HG03095 (cell line): ENCODE measurements around the gene RBBP5.

Source experiments
- ATAC-seq: cut with Tn5 transposase; IDR thresholded peaks from one replicate; pipeline ENCODE4 v1.9.1; 2021; ENCODE audit warnings: moderate library complexity; ENCODE audit not compliant: unreplicated experiment

Gene RBBP5

DNA sequence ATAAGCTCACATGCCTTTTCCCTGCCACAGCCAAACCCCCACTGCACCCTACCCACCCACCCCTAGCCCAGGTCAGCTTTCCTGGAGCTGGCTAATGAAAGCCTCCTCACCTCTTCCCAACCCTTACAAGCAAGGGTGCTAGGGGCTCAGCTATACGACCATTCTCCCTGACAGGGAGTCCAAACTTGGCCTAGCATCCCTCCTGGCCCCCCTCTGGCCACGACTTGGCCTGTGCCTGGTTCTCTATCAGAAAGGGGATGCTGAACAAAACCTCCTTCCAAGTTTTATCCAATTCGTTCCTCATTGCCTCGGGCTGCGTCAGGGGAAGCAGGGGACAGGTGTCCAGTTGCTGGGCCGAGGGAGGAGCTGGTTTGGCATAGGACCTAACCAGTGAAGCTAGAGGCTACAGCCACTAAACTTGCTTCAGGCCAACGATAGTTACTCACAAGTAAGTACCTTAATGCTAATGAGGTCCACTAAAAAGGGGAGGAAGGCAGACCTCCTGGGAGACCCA, 46.1 kb downstream of the RBBP5 start:
- no peak for ATAC-seq

- ATAC-seq = no peak
These were observed 47.3 kb downstream of the RBBP5 start for GRCh38 chr1:205074513-205074912.

GRCh38 chr1:205074084-205074483, 47.7 kb downstream of the RBBP5 start:
- no peak for ATAC-seq

GRCh38 chr1:205073511-205073910, 48.3 kb downstream of the RBBP5 start:
- no peak for ATAC-seq

- no peak for ATAC-seq
These were observed 48.9 kb downstream of the RBBP5 start for GRCh38 chr1:205072881-205073280.

- no peak for ATAC-seq
These were observed 49.5 kb downstream of the RBBP5 start for GRCh38 chr1:205072286-205072685.

DNA sequence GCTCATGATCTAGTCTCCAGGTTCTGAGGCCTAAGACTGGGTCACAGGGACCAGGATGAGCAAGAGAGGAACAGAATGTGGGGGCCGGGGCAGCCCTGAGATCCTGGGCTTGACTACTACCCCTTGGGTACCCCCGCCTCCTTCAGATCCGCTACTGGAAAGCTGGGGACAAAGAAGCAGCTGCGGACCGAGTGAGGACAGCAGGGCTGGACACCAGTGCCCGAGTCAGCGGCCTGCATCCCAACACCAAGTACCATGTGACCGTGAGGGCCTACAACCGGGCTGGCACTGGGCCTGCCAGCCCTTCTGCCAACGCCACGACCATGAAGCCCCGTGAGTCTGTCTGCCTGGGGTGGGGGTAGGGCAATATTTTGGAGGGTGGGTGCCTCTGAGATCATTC, 50.0 kb downstream of the RBBP5 start:
- ATAC-seq = no peak

DNA sequence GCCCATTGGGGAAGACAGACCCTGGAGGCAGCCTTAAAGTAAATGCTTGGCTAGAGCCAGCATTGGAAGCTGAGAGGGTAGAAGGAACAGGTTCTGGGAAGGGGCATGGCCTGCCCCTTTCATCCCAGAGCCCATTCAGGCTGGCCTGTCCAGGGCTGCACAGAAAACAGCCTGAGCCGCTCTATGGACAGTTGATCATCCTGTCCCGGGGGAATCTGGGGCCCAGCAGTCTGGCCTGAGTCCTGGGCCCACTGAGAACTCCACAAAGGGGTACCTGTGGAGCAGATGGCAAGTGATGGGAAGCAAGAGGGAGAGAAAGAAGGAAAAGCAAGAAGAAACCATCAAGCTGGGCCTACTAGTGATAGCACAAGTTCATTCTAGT, 50.8 kb downstream of the RBBP5 start:
- no peak for ATAC-seq

GRCh38 chr1:205069371-205070125, 52.2 kb downstream of the RBBP5 start:
- ATAC-seq = no peak

GRCh38 chr1:205068457-205069040, 53.2 kb downstream of the RBBP5 start:
- no peak for ATAC-seq

- ATAC-seq = no peak
These were observed 53.8 kb downstream of the RBBP5 start for GRCh38 chr1:205068001-205068400.

DNA sequence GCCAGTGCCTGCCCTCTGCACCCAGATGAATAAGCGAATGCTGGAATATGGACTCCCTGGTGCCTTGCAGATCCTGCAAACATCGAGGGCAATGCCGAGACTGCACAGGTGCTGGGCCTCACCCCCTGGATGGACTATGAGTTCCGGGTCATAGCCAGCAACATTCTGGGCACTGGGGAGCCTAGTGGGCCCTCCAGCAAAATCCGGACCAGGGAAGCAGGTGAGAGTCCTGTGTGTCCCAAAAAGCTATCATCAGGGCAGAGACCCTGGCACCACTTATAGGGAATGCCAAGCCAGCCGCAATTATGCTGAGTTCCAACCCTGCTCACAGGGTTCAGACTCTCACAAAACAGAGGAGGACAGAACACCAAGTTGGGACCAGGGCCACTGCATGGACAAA, 54.7 kb downstream of the RBBP5 start:
- ATAC-seq = no peak

- no peak for ATAC-seq
These were observed 55.5 kb downstream of the RBBP5 start for GRCh38 chr1:205066141-205066818.

GRCh38 chr1:205065666-205066065, 56.1 kb downstream of the RBBP5 start:
- no peak for ATAC-seq

GRCh38 chr1:205064741-205065316, 56.9 kb downstream of the RBBP5 start:
- no peak for ATAC-seq

DNA sequence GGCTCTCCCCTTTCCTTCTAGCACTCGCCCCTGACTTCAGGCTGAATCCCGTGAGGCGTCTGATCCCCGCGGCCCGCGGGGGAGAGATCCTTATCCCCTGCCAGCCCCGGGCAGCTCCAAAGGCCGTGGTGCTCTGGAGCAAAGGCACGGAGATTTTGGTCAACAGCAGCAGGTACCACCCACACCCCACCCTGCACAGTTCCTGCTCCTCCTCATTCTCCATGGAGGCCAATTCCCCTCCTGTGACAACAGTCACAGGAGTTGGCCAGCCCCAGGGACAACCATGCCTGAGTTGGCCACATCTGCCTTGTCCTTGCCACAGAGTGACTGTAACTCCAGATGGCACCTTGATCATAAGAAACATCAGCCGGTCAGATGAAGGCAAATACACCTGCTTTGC, 57.5 kb downstream of the RBBP5 start:
- ATAC-seq = no peak

- no peak for ATAC-seq
These were observed 58.9 kb downstream of the RBBP5 start for GRCh38 chr1:205062895-205063294.

DNA sequence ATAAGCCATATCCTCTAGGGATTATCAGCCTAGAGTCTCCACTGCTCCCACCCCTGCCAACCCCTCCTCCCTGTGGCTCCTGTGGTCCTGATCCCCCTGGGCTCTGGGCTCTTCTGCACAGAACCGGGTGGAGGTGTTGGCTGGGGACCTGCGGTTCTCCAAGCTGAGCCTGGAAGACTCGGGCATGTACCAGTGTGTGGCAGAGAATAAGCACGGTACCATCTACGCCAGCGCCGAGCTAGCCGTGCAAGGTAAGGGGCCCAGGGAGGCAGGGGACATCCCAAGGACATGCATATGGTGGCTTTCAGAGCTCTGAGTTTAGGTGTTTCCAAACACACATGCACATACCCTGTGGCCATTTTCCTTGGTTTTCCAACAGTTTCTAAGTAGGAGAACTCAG, 59.5 kb downstream of the RBBP5 start:
- ATAC-seq = no peak

DNA sequence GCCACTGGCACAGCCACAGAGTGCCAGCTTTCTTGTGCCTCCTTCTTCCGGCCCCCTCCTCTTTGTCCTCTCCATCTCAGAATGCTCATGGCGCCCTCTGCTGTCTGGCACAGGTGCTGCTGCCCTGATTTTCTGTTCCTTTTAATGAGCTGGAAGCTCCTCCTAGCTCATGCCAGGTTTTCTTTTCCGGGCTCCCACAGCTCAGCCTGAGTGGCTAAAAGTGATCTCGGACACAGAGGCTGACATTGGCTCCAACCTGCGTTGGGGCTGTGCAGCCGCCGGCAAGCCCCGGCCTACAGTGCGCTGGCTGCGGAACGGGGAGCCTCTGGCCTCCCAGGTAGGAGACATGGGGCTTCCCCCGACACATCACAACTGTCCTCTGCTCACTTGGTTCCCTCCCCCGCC, 60.1 kb downstream of the RBBP5 start:
- ATAC-seq = no peak

DNA sequence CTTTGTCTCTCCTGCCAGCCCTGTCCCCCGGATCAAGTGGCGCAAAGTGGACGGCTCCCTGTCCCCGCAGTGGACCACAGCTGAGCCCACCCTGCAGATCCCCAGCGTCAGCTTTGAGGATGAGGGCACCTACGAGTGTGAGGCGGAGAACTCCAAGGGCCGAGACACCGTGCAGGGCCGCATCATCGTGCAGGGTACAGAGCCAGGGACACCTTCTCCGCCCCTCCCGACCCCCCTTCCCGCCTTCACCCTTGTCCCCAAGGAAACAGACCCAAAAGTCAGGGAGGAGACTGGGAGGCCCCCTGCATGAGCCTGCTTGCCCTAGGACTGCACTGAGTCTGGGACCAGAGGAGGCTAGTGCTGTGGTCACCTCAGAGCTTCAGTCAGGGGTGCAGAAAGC, 60.6 kb downstream of the RBBP5 start:
- ATAC-seq = no peak

- ATAC-seq = no peak
These were observed 61.0 kb downstream of the RBBP5 start for GRCh38 chr1:205060746-205061145.

DNA sequence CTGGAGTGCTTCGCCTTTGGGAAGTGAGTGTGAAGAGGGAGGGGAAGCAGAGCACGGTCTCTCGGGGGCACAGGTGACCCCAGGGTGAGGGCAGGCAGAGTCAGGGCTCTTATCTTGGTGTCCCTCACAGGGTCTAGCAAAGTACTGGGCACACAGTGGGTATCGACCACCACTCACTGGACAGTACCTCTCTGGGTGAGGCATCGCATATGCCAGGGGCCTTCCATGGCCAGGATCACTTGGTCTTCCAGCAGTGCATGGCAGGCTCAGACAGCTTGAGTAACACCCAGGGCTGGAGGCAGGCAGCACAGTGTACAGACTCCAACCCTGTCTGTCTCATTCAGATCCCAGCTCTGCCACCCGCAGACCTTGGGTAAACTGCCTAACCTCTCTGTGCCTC, 62.1 kb downstream of the RBBP5 start:
- ATAC-seq = no peak
